ENCODE measurements around the gene STK32A.

- no peak for TF ChIP-seq CTCF (conservative IDR thresholded peaks at IDR 0.05; ENCODE audit: low read length)
- no peak for TF ChIP-seq EZH2phosphoT487 (IDR thresholded peaks at IDR 0.05; ENCODE audit: borderline replicate concordance)
These were observed 97.8 kb downstream of the STK32A start for GRCh38 chr5:147332658-147333057.

All from Loucy (cell line).